ENCODE measurements around the gene TMEM9.

Gene TMEM9

GRCh38 chr1:201183753-201184152, 29.5 kb upstream of the TMEM9 start:
- DNase-seq (ENCODE audit: low spot score), result no peak
- TF ChIP-seq CTCF (IDR thresholded peaks at IDR 0.05; ENCODE audit: borderline replicate concordance, control extremely low read depth, extremely low read depth, insufficient read depth, missing control alignments), result no peak
- in situ Hi-C loops (cut with MboI; ENCODE audit: low sequenced_read_pairs, unreplicated experiment), result no loop called here

- no peak for TF ChIP-seq CTCF (IDR thresholded peaks at IDR 0.05; ENCODE audit: borderline replicate concordance, control extremely low read depth, extremely low read depth, insufficient read depth, missing control alignments)
- in situ Hi-C loops (cut with MboI; ENCODE audit: low sequenced_read_pairs, unreplicated experiment), result no loop called here
- no peak for DNase-seq (ENCODE audit: low spot score)
These were observed 28.9 kb upstream of the TMEM9 start for GRCh38 chr1:201183209-201183608.

- no peak for DNase-seq (ENCODE audit: low spot score)
- in situ Hi-C loops (cut with MboI; ENCODE audit: low sequenced_read_pairs, unreplicated experiment), result no loop called here
- TF ChIP-seq CTCF (IDR thresholded peaks at IDR 0.05; ENCODE audit: borderline replicate concordance, control extremely low read depth, extremely low read depth, insufficient read depth, missing control alignments), result no peak
These were observed 27.5 kb upstream of the TMEM9 start for GRCh38 chr1:201181726-201182125.

- no peak for TF ChIP-seq CTCF (IDR thresholded peaks at IDR 0.05; ENCODE audit: borderline replicate concordance, control extremely low read depth, extremely low read depth, insufficient read depth, missing control alignments)
- DNase-seq (ENCODE audit: low spot score), result no peak
- in situ Hi-C loops (cut with MboI; ENCODE audit: low sequenced_read_pairs, unreplicated experiment), result no loop called here
These were observed 27.0 kb upstream of the TMEM9 start for GRCh38 chr1:201181323-201181722.

- DNase-seq (ENCODE audit: low spot score), result no peak
- no peak for TF ChIP-seq CTCF (IDR thresholded peaks at IDR 0.05; ENCODE audit: borderline replicate concordance, control extremely low read depth, extremely low read depth, insufficient read depth, missing control alignments)
- in situ Hi-C loops (cut with MboI; ENCODE audit: low sequenced_read_pairs, unreplicated experiment), result no loop called here
These were observed 26.6 kb upstream of the TMEM9 start for GRCh38 chr1:201180901-201181300.

GRCh38 chr1:201180141-201180540, 25.9 kb upstream of the TMEM9 start:
- in situ Hi-C loops (cut with MboI; ENCODE audit: low sequenced_read_pairs, unreplicated experiment), result no loop called here
- TF ChIP-seq CTCF (IDR thresholded peaks at IDR 0.05; ENCODE audit: borderline replicate concordance, control extremely low read depth, extremely low read depth, insufficient read depth, missing control alignments), result no peak
- DNase-seq (ENCODE audit: low spot score), result no peak

GRCh38 chr1:201178718-201179117, 24.4 kb upstream of the TMEM9 start:
- no peak for TF ChIP-seq CTCF (IDR thresholded peaks at IDR 0.05; ENCODE audit: borderline replicate concordance, control extremely low read depth, extremely low read depth, insufficient read depth, missing control alignments)
- in situ Hi-C loops (cut with MboI; ENCODE audit: low sequenced_read_pairs, unreplicated experiment), result no loop called here
- DNase-seq (ENCODE audit: low spot score), result no peak
